Ectodermal cell (in vitro differentiated cells): ENCODE data around the gene OSBPL1A.
"Not testable (repeated sequence)": the region's sequence is repeated elsewhere in the genome, so short reads cannot be mapped to it uniquely, and the experiment has no call there.

Experiments used
- H3K27ac ChIP-seq: 2 replicates; pipeline ENCODE4 v1.7.0; 2013; ENCODE audit warnings: mild to moderate bottlenecking, low read depth, low read length; ENCODE audit not compliant: insufficient read depth, poor library complexity, severe bottlenecking
- H3K27me3 ChIP-seq: 2 replicates; pipeline ENCODE4 v1.7.0; 2013; ENCODE audit warnings: mild to moderate bottlenecking, low read length; ENCODE audit not compliant: insufficient read depth, control insufficient read depth, poor library complexity, severe bottlenecking
- H3K36me3 ChIP-seq: one replicate; pipeline ENCODE4 v1.7.0; 2013; ENCODE audit warnings: low read length; ENCODE audit not compliant: control insufficient read depth, insufficient read depth
- H3K4me1 ChIP-seq: one replicate; pipeline ENCODE4 v1.7.0; 2013; ENCODE audit warnings: low read length; ENCODE audit not compliant: control insufficient read depth, insufficient read depth
- H3K4me3 ChIP-seq: 2 replicates; pipeline ENCODE4 v1.7.0; 2013; ENCODE audit warnings: low read depth, low read length, control low read depth; ENCODE audit not compliant: insufficient read depth
- H3K9me3 ChIP-seq: 2 replicates; pipeline ENCODE4 v1.7.0; 2013; ENCODE audit warnings: mild to moderate bottlenecking, low read length, moderate library complexity; ENCODE audit not compliant: control insufficient read depth
- WGBS, 2 experiments: methylation state at CpG; one replicate each; pipeline ENCODE4 v1.1.7; 2013; ENCODE audit warnings: missing lambda C conversion rate in 2 of 2; 5-methylcytosine and 5-hydroxymethylcytosine counted together

Gene OSBPL1A

GRCh38 chr18:24378598-24378997, 19.0 kb downstream of the OSBPL1A start:
- Histone ChIP-seq H3K27me3 (no peaks in the 10 kb centered on the region), H3K4me3 (no peak overlapping the region), H3K27ac (peak overlapping the region; percentile 40), H3K9me3 (no peaks in the 10 kb centered on the region), H3K4me1 (peaks cover 8% of the 10 kb centered on the region), H3K36me3 (peaks cover 15% of the 10 kb centered on the region)
- 0 to 7% methylated on average over 1 of the region's 1 CpG for WGBS, 2 experiments

GRCh38 chr18:24376531-24376930, 21.1 kb downstream of the OSBPL1A start:
- not testable (repeated sequence) for H3K27ac ChIP-seq, H3K27me3 ChIP-seq, H3K4me1 ChIP-seq, H3K4me3 ChIP-seq, H3K9me3 ChIP-seq
- peaks cover 15% of the 10 kb centered on the region for H3K36me3 ChIP-seq
- WGBS, 2 experiments: 96 to 97% methylated on average over 23 of the region's 23 CpGs

- H3K36me3 ChIP-seq: peaks cover 15% of the 10 kb centered on the region
- peaks cover 2% of the 10 kb centered on the region for H3K4me1 ChIP-seq
- H3K9me3 ChIP-seq: no peaks in the 10 kb centered on the region
- H3K27ac ChIP-seq: no peak overlapping the region
- WGBS, 2 experiments: no CpG with 5 or more reads among the region's 1 CpG
- H3K4me3 ChIP-seq: no peak overlapping the region
- H3K27me3 ChIP-seq: no peaks in the 10 kb centered on the region
Observed at GRCh38 chr18:24373328-24373727, 24.3 kb downstream of the OSBPL1A start.

- 91 to 92% methylated on average over 5 of the region's 5 CpGs for WGBS, 2 experiments
- H3K9me3 ChIP-seq: no peaks in the 10 kb centered on the region
- H3K4me3 ChIP-seq: no peak overlapping the region
- no peak overlapping the region for H3K27ac ChIP-seq
- H3K4me1 ChIP-seq: no peaks in the 10 kb centered on the region
- no peaks in the 10 kb centered on the region for H3K27me3 ChIP-seq
- peaks cover 15% of the 10 kb centered on the region for H3K36me3 ChIP-seq
Observed at GRCh38 chr18:24372279-24372872, 25.2 kb downstream of the OSBPL1A start.

- WGBS, 2 experiments: 90 to 93% methylated on average over 4 of the region's 4 CpGs
- Histone ChIP-seq H3K4me1 (no peaks in the 10 kb centered on the region), H3K4me3 (no peak overlapping the region), H3K9me3 (no peaks in the 10 kb centered on the region), H3K27ac (no peak overlapping the region), H3K27me3 (no peaks in the 10 kb centered on the region), H3K36me3 (peaks cover 19% of the 10 kb centered on the region)
Observed at GRCh38 chr18:24370120-24370519, 27.5 kb downstream of the OSBPL1A start.

- WGBS, 2 experiments: 93 to 97% methylated on average over 1 of the region's 1 CpG
- Histone ChIP-seq H3K9me3 (no peaks in the 10 kb centered on the region), H3K36me3 (peaks cover 14% of the 10 kb centered on the region), H3K4me1 (no peaks in the 10 kb centered on the region), H3K4me3 (no peak overlapping the region), H3K27me3 (no peaks in the 10 kb centered on the region), H3K27ac (no peak overlapping the region)
Observed at GRCh38 chr18:24369426-24369825, 28.2 kb downstream of the OSBPL1A start.

GRCh38 chr18:24368749-24369148, 28.9 kb downstream of the OSBPL1A start:
- no peaks in the 10 kb centered on the region for H3K4me1 ChIP-seq
- H3K27ac ChIP-seq: no peak overlapping the region
- 86 to 92% methylated on average over 3 of the region's 3 CpGs for WGBS, 2 experiments

GRCh38 chr18:24366328-24366727, 31.3 kb downstream of the OSBPL1A start:
- peaks cover 13% of the 10 kb centered on the region for H3K36me3 ChIP-seq
- 95% methylated on average over 3 of the region's 3 CpGs for WGBS, 2 experiments

More at GRCh38 chr18:24368749-24369148, 28.9 kb downstream of the OSBPL1A start:
- Histone ChIP-seq H3K36me3 (peaks cover 13% of the 10 kb centered on the region), H3K4me3 (no peak overlapping the region), H3K27me3 (no peaks in the 10 kb centered on the region), H3K9me3 (no peaks in the 10 kb centered on the region)

GRCh38 chr18:24364177-24364576, 33.4 kb downstream of the OSBPL1A start:
- H3K36me3 ChIP-seq: peaks cover 13% of the 10 kb centered on the region
- no peaks in the 10 kb centered on the region for H3K9me3 ChIP-seq
- no peaks in the 10 kb centered on the region for H3K27me3 ChIP-seq
- no peak overlapping the region for H3K27ac ChIP-seq
- WGBS, 2 experiments: 90 to 91% methylated on average over 1 of the region's 1 CpG
- no peaks in the 10 kb centered on the region for H3K4me1 ChIP-seq
- H3K4me3 ChIP-seq: no peak overlapping the region

More at GRCh38 chr18:24366328-24366727, 31.3 kb downstream of the OSBPL1A start:
- Histone ChIP-seq H3K4me3 (no peak overlapping the region), H3K27ac (no peak overlapping the region), H3K27me3 (no peaks in the 10 kb centered on the region), H3K4me1 (no peaks in the 10 kb centered on the region), H3K9me3 (no peaks in the 10 kb centered on the region)

GRCh38 chr18:24362757-24363156, 34.9 kb downstream of the OSBPL1A start:
- H3K36me3 ChIP-seq: peaks cover 13% of the 10 kb centered on the region
- peak overlapping the region; percentile 44 for H3K27ac ChIP-seq

More at GRCh38 chr18:24362757-24363156, 34.9 kb downstream of the OSBPL1A start:
- Histone ChIP-seq H3K4me1 (no peaks in the 10 kb centered on the region), H3K27me3 (no peaks in the 10 kb centered on the region), H3K4me3 (no peak overlapping the region), H3K9me3 (no peaks in the 10 kb centered on the region)
- 94 to 95% methylated on average over 1 of the region's 1 CpG for WGBS, 2 experiments
